GM21528 (cell line): ENCODE results near the gene LMOD1.
"Not testable (repeated sequence)": the region's sequence is repeated elsewhere in the genome, so short reads cannot be mapped to it uniquely, and the experiment has no call there.

Experiments
- ATAC-seq: cut with Tn5 transposase; IDR thresholded peaks from one replicate; pipeline ENCODE4 v1.9.1; 2021; ENCODE audit warnings: mild to moderate bottlenecking, moderate library complexity; ENCODE audit not compliant: unreplicated experiment, low FRiP score

Gene LMOD1

DNA sequence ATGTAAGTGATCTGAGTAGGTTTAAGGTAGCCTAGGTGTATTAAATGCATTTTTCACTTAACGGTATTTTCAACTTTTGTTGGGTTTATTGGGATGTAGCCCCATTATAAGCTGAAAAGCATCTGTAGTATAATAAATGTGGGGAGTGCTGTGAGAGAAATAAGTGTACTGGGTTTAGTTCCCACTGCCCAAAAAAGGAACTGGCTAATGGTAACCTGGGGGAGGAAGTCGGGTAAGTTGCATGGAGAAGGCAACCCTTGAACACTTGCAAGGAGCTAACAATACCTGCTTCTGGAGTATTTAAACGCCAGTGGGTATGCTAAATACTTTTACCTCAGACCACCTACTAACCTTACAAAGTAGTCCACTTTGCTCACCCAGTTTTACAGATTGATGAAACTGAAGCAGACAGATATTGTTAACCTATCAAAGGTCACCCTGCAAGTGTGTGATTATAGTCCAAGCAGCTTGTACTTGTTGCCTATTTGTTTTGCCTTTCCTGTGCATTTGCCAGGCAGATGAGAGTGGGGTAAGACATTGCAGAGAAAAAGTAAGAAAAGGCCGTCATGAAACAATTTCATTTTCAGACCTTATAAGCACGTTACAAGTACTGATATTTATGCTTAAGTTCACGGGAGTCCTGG is 65.3 kb downstream of the LMOD1 start:
- ATAC-seq = no peak

- no peak for ATAC-seq
Observed at GRCh38 chr1:201877877-201878401, 68.4 kb downstream of the LMOD1 start.

DNA sequence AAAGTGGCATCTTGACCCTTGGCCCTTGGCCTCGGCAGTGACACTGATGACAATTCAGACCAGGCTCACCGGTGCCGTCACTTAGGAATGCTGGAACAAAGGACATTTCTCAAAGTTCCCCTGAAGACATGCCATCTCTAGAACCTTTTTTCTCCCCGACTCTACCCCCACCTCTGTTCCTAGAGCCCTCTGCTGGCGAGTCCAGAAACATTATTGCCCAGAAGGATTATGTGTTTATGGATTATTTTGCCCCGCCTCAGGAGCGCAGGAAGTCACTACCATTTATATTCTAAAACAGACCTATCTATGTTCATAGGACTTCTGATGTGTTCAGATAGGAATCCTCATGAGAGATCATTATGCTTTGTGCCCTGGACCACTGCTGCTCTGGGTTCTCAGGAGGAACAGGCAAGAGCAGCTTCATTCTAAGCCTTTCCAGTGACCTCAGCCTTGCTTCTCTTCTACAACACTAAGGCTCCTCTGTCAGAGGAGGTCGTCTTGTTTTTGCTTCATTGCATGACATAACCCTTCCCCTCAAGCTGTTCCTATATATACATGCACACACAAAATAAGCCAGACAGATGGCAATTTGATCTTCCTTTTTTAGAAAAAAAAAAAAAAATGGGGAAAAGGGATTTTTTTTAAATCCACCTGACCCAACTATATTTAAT is 70.1 kb downstream of the LMOD1 start:
- no peak for ATAC-seq

- ATAC-seq = no peak
Observed at GRCh38 chr1:201874672-201875071, 71.7 kb downstream of the LMOD1 start.

GRCh38 chr1:201870397-201870796 is 76.0 kb downstream of the LMOD1 start:
- no peak for ATAC-seq

DNA sequence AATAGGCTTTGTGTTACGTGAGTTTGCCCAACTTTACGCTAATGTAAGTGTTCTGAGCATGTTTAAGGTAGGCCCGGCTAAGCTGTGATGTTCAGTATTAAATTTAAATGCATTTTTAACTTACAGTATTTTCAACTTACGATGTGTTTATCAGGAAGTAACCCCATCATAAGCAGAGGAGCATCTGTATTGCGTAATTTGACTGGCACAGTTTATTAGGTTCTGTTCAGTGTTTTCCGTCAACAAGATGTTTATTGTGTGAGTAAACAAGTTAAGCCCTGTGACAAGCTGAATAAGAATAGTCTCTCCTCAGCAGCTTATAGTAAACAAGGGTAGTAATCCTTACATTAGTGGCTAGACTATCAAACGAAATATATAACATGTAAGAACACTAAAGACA is 84.9 kb downstream of the LMOD1 start:
- ATAC-seq = no peak

DNA sequence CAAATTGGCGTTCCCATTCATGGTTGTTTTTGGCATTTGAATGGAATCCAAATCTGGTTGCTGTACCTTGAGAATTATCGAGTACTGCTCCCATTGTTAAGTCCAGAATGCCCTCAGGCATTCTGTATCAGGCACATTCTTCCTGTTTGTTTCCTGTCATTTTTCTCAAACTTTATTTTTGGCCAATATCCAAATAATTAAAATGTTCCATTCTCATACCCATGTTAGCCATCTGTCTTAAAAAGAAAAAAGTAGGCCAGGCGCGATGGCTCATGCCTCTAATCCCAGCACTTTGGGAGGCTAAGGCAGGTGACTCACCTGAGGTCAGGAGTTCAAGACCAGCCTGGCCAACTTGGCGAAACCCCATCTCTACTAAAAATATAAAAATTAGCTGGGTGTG is 86.9 kb downstream of the LMOD1 start:
- ATAC-seq = no peak

GRCh38 chr1:201856722-201857121 is 89.6 kb downstream of the LMOD1 start:
- not testable (repeated sequence) for ATAC-seq

GRCh38 chr1:201851949-201852348 is 94.4 kb downstream of the LMOD1 start:
- no peak for ATAC-seq

- ATAC-seq = no peak
Observed at GRCh38 chr1:201850053-201850397, 96.3 kb downstream of the LMOD1 start.

DNA sequence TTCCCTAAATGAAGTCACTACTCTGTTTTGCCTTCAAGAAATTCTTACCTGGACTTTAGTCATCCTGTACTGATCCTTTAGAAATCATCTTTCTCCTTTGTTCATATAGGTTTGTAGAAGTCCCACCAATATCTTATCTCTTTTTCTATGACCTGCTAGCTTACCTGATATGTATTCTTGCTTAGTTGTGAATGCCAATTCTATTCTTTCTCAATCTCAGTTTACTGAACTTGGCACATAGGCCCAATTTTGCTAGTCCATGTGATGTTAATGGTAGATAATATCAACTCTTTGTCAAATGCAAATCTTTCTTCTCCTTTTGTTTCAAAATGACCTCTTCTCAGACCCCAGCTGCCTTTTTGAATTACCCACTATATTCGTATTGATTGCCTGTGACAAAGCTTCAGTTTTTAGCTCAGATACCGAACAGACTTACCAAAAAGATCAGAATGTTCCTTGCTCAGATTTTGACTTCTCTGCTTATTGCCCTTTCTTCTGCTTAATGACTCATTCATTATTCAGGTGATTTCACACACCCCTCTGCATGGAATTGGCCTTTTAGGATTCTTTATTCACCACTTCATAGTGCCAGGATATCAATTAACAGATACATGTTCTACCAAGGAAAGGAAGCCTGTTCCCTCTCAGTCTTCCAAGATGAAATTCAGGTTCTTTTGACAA is 96.8 kb downstream of the LMOD1 start:
- no peak for ATAC-seq

- ATAC-seq = no peak
Observed at GRCh38 chr1:201848230-201848629, 98.1 kb downstream of the LMOD1 start.

DNA sequence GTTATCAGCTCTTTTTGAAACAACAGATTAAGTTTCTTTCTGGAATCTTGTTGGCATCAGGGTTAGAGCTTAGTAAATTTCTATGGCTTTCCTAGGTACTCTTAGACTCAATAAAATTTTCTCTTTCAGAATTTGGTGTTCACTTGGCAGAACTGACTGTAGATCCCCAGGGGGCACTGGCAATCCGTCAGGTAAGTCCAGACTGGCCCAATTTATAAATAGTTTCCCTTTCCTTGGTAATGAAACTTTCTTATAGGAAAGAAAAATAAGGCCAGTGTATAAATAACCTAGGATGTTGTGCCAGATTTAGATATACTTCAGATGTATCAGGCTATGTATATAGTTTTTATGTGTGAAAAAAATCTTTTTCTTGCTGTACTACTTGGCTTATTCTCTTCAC is 99.2 kb downstream of the LMOD1 start:
- ATAC-seq = no peak
